H1 (cell line): ENCODE measurements around the gene CIT. TPM values are rescaled to one million over a fixed set of nuclear protein-coding genes. Genes with fewer than 3 reads are reported as not detected.

Experiments used
- EZH2 ChIP-seq: fragments of 200-600 bp; sonication (generic); IDR thresholded peaks from 2 replicates; pipeline ENCODE4 v1.7.1; 2012; ENCODE audit warnings: low read depth, mild to moderate bottlenecking, moderate library complexity, low read length, inconsistent platforms; ENCODE audit not compliant: severe bottlenecking
- polyA plus RNA-seq, 7 experiments: library from polyadenylated mRNA; depleted of rRNA in 3 of 7; stranded (reverse) in 5 of 7; unstranded in 2 of 7; fragments of >200 nt in 5 of 7; fragments of 200-250 nt in 2 of 7; gene quantifications; 1 replicate in 5 of 7; 2 replicates in 1 of 7; 4 replicates in 1 of 7; pipeline versions ENCODE4 v1.2.1 to v1.2.3, GENCODE V29; 2011 to 2013; ENCODE audit warnings: missing spikeins in 2 of 7, mixed read lengths in 2 of 7
- total RNA-seq: library from RNA; stranded (reverse); fragmentation: NEBNext Ultra II Directional; extraction: Animal tissue kit (Norgen Biotek cat#: 25700); gene quantifications from 2 replicates; pipeline ENCODE4 v1.2.1, GENCODE V29; 2021
- TF ChIP-seq, protein P1 (sequence below): IDR thresholded peaks from 2 replicates; pipeline ENCODE4 v1.6.1; 2012; ENCODE audit warnings: inconsistent platforms

CIT gene
- total and polyA plus RNA-seq, 2 of the 8 experiments (the other 6 are each of a cell fraction or from before 2014, with no cell fraction given) = 17.1 to 60.9 TPM

DNA sequence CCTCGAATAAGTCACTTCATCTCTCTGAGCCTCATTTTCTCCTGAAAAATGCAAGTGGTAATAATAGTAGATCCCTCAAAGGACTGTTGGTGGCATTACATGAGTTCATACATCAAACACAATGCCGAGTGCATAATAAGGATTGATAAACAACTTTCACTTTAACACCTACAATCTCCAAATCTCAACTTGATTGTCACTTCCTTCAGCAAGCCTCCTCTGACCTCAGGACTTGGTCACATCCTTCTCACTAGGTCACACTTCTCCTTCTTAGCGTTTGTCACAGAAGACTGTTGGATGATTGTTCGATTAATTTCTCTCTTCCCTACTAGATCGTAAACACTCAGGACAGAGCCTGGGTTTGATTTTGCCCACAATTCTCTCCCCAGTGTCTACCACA, 217.0 kb downstream of the CIT start (continued):
- TF ChIP-seq EZH2 = no peak
- TF ChIP-seq, protein P1, sequence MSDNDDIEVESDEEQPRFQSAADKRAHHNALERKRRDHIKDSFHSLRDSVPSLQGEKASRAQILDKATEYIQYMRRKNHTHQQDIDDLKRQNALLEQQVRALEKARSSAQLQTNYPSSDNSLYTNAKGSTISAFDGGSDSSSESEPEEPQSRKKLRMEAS = no peak
- TF ChIP-seq, all 59 proteins: peak for 0
